Stimulated activated CD4-positive, alpha-beta T cell treated with anti-CD3 and anti-CD28 coated beads, Interleukin-4, amount 100 ng/mL, for 24 hours (primary cell): ENCODE results near the gene ACOXL.

Experiments
- DNase-seq: peaks from one replicate; pipeline ENCODE4 v3.0.0-alpha.2; 2020

Gene ACOXL

DNA sequence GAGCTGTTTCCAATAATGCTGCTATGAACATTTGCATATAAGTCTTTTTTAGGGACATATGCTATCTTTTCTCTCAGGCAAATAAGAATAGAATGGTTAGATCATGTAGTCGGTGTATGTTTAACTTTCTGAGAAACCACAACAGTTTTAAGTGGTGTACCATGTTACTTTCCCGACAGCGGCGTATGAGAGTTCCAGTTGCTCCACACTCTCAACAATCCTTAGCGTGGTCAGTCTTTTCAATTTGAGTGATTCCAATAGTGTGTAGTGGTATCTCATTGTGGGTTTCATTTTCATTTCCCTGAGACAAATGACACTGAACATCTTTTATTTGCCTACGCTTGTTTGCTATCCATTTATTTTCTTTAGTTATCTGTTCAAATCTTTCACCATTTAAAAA, 149.5 kb downstream of the ACOXL start:
- no peak for DNase-seq

DNA sequence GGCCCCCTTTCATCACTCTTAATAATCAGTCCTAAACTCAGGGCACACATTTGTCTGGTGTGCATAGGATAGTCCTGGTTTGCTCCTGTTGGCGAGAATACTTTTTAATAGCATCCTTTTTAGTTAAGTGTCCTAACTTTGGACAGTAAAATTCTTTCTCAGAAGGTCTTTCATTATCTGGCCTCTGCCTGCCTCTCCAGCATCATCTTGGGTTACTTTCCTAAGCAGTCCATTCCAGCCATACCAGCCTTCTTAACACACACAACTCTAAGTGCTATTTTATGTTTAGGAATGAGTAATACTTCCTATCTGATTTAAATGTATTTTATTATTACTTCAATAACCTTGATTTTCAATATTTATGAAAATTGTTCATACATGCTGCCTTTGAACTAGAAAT, 151.0 kb downstream of the ACOXL start:
- no peak for DNase-seq

DNA sequence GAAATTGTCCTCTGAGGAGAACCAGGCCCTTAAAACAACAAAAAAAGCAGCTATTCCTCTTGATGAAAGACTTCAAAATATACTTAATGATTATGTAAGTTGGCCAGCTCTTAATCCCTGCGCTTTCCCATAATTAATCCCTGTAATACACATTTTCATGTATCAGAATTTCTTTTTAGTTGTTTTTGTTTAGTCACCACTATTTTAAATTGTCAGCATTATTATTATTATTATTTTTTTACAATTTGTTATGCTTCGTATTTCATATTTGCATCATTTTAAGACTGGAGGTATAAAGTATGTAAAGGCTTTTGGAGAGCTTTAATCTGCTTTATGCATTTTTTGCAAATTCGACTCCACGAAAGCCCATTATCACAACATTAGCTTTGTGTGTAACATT, 152.9 kb downstream of the ACOXL start:
- no peak for DNase-seq

DNA sequence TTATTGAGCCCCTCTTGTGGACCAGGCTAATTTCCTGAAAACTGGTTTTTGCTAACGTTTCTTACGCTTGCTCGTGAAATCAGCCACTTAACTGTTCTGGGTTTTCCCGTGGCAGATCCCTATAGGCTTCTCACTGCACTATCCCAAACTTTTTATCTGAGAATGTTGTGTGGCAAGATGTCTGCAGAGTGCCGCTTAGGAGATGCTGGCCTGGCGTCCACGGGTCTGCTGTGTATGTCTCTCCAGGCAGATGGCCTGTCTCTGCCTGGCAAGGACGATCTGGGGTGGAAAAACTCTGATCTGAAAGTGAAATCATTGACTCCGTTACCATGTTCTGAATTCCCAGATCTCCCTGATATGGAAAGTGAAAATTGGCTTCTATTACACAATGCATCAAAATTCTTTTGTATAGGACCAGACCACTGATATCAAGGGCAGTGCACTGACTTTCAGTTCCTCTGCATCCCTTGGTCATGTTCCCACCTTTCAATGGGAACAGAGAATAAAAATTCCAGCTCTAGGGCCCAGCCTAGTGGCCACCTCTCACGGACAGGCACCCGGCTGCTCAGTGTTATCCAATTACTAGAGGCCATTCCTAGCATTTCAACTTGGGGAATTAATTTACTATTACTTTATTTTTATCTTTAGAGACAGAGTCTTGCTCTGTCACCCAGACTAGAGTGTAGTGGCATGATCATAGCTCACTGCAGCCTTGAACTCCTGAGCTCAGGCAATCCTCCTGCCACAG, 154.6 kb downstream of the ACOXL start:
- DNase-seq: no peak

DNA sequence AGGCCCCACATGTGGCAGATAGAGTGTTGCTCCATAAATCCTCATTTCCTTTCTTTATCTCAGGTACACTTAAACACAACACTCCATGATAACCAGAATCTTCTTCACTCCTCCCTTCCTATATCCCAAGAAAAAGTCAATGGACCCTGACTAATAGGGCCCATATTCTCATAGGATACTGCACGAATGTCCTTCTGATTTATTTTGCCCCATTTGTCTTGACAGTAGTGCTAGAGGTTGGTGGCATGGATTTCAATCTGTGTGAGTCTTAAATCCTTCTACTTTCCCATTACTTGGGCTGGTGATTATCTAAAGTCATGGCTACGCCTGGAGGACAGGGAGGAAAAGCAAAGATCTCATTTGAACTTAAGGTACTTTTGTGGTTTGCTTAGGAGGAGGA, 156.0 kb downstream of the ACOXL start:
- DNase-seq: no peak

DNA sequence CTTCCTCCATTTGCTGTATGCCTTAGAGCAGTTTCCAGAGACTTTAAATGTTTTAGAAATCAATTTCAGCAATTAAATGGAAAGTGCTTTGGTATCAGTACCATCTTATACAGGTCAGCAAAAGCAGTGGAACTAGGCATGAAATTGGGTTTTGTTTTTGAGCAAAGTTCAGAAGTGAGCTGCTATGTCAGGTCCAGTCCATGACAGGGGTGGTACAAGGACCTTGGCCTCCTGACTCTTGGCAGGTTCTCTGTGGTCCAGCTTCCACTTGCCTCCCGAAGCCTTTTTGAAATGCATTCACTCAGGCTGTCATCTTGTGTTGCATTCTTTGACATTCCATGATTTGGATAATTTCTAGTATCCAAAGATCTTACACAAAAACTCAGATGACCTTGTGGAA, 159.3 kb downstream of the ACOXL start:
- DNase-seq: no peak

DNA sequence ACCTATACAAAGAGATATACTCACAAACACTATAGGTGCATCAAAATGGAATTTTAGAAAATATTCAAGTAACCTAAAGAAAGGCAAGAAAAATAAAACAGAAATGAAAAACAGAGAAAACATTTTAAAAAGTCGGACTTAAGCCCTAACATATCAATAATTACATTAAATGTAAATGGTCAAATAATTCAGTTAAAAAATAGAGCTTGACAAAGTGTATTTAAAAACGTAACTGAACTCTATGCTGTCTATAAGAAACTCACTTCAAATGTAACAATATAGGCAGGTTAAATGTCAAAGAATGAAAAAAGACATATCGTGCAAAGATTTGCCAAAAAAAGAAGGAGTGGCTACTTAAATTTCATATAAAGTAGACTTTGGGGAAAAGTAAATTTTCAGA, 163.9 kb downstream of the ACOXL start:
- DNase-seq: no peak

DNA sequence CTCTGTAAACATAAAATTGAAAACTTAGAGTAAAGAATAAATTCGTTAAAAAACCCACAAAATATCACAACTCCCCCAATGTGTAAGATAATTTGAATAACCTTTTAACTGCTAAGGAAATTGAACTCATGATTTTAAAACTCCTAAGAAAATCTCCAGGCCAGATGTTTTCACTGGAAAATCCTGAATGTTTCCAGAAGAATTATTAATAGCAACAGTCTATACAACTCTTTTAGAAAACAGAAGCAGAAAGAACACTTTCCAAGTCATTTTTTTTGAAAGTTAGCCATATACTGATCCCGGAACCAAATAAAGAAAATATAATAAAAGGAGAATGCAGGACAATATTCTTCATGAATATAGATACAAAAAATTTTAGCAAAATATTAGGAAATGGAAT, 165.6 kb downstream of the ACOXL start:
- no peak for DNase-seq

DNA sequence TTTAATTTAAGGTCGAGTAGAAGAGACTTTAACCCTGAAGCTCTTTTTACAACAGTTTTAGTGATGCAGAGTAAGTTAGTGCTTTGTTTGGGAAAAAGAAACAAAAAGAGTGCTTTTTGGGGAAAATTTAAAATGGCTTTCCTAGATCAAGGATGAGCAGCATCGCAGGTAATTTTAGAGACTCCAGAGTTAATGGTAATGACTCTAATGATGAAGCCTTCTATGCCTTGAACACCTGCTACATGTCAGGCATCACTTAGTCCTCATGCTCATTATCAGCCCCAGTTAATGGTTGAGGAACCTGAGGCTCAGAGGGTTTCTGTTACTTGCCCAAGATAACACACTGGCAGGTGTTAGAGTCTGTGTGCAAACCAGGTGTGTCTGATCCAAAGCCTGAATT, 167.8 kb downstream of the ACOXL start:
- no peak for DNase-seq

DNA sequence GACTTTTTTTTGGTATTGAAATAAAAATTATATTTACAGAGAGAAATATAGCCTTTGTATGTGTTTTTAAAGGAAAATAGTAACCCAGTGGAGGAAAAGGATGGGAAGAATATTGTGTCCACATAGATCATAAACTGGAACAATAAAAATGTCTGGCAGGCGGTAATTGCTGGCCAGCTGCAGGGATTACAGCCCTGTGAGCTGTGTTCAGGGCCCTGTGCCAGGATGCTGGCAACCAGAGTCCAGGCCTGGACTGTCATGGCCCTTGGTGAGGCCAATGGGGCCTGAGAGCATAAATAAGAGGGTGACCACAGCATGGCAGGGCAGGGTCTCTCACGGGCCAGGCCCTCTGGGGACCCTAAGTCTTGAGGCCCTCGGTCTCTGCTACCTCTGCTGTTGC, 171.2 kb downstream of the ACOXL start:
- no peak for DNase-seq

DNA sequence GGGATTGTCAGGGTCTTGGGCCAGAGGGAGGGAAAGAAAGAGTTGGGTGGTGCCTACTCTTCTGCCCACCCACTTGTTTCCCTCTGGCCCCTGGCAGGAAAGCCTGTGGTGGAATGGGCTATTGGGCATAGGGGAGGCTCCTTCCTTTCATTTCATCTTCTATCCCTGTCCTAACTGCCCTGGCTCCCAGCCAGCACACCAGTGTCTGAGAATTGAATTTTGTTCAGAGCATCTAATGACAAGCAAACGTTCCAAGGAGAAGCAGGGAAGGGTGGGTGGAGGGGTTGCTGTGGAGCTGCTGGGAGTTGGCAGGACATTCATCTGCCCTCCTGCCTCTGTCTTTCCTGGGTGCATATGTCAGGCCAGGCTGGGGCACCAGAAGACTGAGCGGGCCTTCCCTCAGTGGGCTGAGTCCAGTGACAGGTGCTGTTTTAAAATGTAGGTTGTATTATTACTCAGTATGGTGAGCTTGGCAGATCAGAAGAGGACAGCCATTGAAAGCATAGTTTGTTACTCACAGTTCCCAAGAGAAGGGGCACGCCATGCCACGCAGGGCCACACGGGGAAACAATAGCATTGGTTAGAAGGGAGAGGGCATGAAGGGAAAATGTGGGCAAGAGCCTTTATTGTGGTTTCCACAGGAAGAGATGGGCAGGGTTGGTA, 171.9 kb downstream of the ACOXL start:
- DNase-seq: no peak

DNA sequence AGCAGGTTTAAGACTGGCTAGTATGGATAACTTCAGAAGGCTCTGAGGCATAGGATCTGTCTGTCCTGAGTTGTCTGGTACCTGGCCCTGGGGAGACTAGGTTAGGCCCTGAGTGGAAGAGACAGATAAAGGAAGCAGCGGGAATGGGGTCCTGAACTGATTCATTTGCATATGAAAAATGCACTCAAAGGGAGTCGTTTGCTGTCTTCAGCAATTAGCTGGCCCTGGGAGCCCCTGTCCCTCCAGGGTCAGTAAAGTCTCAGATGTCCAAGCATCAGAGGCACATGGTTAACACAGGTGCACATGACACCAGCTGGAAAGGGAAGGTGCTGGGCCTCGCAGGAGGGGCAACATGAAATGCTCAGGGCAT, 172.4 kb downstream of the ACOXL start:
- no peak for DNase-seq

DNA sequence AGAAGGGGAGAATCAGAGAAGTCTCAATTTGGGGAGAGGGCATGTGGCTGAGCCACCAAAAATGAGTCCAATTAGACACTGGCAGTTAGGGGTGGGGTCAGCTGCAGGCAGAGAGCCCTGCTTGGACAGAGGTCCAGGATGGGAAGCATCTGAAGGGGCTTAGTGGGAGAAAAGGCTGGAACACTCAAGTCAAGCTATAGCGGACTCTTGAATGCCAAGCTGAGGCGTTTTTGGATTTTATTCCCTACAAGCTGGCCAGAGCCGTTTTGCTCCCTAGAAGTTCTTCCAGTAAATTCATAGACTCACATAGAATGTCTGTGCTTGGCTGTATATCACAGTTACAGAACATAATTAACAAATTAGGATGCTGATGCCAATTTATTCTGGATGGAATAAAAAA, 172.8 kb downstream of the ACOXL start:
- DNase-seq: no peak

DNA sequence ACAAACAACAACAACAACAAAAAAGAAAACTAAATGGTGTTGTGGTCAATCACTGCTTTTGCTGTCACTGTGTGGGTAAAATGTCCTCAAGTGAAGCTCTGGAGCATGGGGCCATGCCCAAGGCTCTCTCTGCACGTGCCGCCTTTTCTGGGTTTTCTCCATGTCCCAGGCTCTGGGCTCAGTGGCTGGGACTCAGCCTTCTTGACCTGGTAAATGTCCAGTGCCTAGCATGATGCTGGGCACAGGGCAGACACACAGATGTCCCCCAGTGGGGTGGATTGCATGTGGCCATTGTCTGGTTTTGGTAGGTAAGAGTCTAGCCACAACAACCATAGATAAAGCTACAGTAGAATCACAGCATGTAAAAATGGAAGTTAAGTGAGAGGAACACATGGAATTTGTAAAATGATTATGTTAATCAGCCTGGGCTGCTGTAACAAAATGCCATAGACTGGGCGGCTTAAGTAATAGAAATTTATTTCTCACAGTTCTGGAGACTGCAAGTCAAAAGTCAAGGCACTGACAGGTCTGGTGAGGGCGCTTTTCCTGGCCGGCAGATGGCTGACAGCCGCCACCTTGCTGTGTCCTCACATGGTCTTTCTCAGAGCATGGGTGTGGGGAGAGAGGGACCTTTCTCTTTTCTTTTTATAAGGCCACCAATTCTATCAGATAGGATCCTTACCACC, 174.4 kb downstream of the ACOXL start:
- no peak for DNase-seq

DNA sequence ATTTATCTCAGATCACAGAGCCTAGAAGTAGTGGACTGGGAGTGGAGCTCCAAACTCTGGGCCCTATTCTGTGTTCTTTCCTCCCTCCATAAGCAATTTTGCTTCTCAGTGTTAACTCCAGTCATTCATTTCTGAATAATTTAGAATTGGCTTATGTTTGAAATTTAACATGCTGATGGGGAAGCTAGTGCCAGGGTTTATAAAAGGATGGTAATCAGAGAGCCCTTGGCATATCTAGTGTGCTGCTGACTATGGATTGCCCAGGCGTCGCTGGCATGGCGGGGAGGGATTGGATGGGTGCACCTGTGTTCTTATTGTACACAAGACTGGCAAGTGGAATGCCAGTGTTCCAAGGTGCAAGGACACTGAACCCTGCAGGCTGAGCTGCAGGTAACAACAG, 177.1 kb downstream of the ACOXL start:
- no peak for DNase-seq

DNA sequence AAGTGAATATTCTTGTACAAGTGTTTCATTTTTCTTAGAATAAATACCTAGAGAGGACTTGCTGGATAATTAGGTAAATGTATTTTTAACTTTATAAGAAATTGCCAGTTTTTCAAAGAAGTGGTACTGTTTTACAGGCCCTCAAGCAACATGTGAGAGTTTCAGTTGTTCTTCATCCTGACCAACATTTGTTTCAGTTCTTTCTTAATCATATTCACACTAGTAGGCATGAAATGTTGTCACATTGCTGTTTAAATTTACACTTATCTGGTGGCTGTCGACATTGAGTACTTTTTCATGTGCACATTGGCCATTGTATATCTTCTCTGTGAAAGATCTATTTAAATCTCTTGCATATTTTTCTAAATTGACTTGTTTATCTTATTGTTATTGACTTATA, 178.1 kb downstream of the ACOXL start:
- no peak for DNase-seq

DNA sequence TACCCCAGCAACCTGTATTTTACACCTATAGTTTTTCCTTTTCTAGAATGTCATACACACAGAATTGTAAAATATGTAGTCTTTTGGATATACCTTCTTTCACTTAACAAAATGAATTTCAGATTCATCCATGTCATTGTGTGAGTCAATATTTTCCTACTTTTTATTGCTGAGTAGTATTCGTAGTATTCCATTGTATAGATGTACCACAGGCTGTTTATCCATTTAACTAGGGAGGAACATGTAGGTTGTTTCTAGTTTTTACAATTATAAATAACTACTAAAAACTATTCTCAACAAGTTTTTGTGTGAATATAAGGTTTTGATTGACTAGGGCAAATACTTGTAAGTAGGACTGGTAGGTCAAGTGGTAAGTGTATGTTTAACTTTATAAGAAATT, 187.4 kb downstream of the ACOXL start:
- no peak for DNase-seq

DNA sequence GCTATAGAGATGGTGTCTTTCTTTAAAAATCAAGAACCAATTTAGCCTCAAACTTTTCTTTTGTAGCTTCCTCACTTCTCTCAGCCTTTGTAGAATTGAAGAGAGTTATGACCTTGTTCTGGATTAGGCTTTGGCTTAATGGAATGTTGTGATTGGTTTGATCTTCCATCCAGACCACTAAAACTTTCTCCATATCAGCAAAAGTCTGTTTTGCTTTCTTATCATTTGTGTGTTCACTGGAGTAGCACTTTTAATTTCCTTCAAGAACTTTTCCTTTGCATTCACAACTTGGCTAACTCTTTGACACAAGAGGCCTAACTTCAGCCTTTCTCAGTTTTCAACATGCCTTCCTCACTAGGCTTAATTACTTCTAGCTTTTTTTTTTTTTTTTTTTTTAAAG, 193.1 kb downstream of the ACOXL start:
- DNase-seq: no peak

DNA sequence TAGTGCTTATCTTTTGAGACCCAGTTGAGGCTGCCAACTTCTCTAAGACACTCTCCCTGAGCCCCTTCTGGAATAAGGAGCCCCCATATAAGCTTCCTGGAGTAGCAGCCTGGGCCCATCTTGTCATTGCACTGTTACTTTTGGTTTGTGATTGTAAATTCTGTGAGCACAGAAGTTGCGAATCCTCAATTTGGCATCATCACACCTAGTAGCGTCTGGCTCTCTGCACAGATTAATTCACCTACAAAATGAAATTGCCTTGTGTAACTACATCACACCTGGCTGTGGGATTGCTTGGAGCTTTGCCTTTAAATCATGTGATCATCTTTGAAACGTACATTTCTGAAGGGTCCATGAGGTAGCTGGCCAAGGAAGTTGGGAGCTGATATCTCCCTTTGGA, 195.2 kb downstream of the ACOXL start:
- DNase-seq: no peak

DNA sequence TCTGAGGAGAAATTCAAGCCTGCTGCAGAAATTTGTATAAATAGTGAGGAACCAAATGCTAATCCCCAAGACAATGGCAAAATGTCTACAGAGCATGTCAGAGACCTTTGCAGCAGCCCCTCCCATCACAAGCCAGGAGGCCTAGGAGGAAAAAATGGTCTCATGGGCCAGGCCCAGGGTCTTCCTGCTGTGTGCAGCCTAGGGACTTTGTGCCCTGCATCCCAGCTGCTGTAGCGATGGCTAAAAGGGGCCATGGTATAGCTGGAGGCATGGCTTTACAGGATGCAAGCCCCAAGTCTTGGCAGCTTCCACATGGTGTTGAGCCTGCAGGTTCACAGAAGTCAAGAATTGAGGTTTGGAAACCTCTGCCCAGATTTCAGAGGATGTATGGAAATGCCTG, 197.2 kb downstream of the ACOXL start:
- DNase-seq: no peak

DNA sequence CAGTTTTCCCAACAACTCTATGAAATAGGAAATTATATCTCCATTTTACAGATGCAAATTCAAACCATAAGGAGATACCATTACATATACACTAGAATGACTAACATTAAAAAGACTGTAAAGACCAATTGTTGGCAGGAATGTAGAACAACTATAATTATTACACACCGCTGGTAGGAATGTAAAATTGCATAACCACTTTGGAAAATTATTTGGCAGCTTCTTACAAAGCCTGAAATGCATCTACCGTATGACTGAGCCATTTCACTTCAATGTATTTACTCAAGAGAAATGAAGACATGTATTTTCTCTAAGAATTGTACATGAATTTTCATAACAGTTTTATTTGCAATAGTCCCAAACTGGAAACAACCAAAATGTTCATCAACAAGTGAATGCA, 199.3 kb downstream of the ACOXL start:
- DNase-seq: no peak

DNA sequence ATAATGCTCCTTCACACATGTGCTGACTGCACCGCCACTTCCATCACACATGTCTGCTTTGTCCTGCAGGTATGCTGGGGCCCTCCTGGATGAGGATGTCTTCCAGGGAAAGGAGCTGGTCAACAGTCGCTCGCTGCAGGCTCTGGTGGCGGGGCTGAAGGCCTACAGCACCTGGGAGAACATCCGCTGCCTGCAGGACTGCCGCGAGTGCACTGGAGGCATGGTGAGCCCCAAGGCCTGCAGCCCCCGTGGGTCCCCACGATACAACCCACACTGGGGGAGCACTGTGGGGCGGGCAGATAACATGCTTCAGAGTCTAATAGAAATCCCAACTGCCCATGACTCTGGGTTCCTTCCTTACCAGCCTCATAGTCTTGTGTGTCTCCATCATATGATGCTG, 201.0 kb downstream of the ACOXL start:
- no peak for DNase-seq

DNA sequence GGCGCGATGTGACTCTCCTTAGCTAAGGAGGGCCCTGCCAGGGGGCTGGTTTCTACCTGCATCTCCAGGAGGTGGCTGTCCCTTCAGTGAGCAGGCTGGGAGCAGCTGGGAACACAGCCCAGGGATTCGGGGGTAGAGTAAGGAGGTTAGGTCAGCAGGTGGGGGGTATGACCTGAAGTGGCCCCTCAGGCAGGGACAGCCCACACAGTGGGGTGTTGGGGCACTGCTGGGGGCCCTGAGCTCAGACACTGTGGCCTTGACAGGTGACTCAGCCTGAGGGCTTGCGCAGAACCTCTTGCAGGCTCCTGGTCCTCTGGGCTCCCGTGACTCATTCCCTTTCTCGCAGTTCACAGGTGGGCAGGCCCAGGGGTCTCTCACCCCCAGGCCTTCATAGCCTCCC, 202.6 kb downstream of the ACOXL start:
- no peak for DNase-seq

DNA sequence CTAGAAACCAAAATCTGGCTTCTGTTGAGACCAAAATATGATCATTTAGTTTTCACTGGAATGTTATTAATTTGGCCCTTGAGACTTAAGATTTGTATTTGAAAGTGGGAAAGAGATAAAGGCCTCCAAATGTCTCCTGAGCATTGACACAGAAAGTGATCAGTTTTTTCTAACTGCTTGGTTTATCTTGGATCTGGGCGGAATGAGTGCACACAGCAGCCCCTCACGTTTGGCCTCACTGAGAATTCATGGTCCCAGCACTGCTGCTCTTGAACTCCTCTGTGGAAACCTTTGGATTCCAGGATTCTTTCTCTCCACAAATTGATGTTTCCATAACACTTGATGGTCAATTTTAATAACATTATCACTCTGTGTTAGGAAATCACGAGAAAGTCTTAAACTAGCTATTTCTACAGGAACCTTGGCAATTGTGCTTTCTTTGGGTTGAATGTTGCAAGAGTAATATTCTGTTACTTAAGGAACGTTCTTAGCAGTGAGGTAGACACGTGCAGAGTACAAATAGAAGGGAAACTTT, 208.1 kb downstream of the ACOXL start:
- no peak for DNase-seq
